Natural killer cell (primary cell): ENCODE data around the gene ANKRD44. TPM values are rescaled to one million over a fixed set of nuclear protein-coding genes. Genes with fewer than 3 reads are reported as not detected.

ENCODE experiments used
- ATAC-seq, 3 donors: fragments of 150-1000 bp in 2 of 3; fragments of 200-7000 bp in 1 of 3; cut with Tn5 transposase; 1 replicate in 1 of 3; 2 replicates in 2 of 3; pipeline ENCODE4 v1.10.0; 2021; ENCODE audit warnings: mild to moderate bottlenecking in 2 of 3, moderate library complexity in 2 of 3
- DNase-seq, 2 donors: peaks; one replicate each; pipeline versions ENCODE4 v3.0.0 to v3.0.0-alpha.2; 2013 to 2021; ENCODE audit warnings: mixed read lengths in 1 of 2
- H3K27ac ChIP-seq: one replicate; pipeline ENCODE4 v1.5.1; 2013; ENCODE audit warnings: mild to moderate bottlenecking, low read length
- H3K27me3 ChIP-seq: one replicate; pipeline ENCODE4 v1.6.1; 2013; ENCODE audit warnings: low read length; ENCODE audit not compliant: control insufficient read depth, insufficient read depth
- H3K36me3 ChIP-seq: one replicate; pipeline ENCODE4 v1.6.1; 2013; ENCODE audit warnings: low read length; ENCODE audit not compliant: control insufficient read depth, insufficient read depth
- H3K4me1 ChIP-seq: one replicate; pipeline ENCODE4 v1.6.1; 2013; ENCODE audit warnings: low read length; ENCODE audit not compliant: control insufficient read depth, insufficient read depth
- H3K4me3 ChIP-seq: one replicate; pipeline ENCODE4 v1.5.1; 2013; ENCODE audit warnings: low read length
- H3K9me3 ChIP-seq: one replicate; pipeline ENCODE4 v1.6.1; 2013; ENCODE audit warnings: low read length; ENCODE audit not compliant: control insufficient read depth, insufficient read depth
- H3K27ac Mint-ChIP-seq, 2 donors: one replicate each; pipeline ENCODE4 v1.8.0; 2022; ENCODE audit warnings: mild to moderate bottlenecking in 2 of 2, mixed read lengths in 2 of 2, moderate library complexity in 1 of 2
- H3K27me3 Mint-ChIP-seq, 2 donors: one replicate each; pipeline ENCODE4 v1.8.0; 2022; ENCODE audit warnings: low read depth in 2 of 2, mixed read lengths in 2 of 2
- H3K36me3 Mint-ChIP-seq: one replicate; pipeline ENCODE4 v1.8.0; 2022; ENCODE audit warnings: mixed read lengths
- H3K4me1 Mint-ChIP-seq, 2 donors: one replicate each; pipeline ENCODE4 v1.8.0; 2022; ENCODE audit warnings: mixed read lengths in 2 of 2
- H3K4me3 Mint-ChIP-seq: one replicate; pipeline ENCODE4 v1.8.0; 2022; ENCODE audit warnings: mild to moderate bottlenecking, moderate library complexity, mixed read lengths
- H3K9me3 Mint-ChIP-seq, 2 donors: one replicate each; pipeline ENCODE4 v1.8.0; 2022; ENCODE audit warnings: mixed read lengths in 2 of 2
- CTCF ChIP-seq: fragments of 200-600 bp; IDR thresholded peaks from one replicate; pipeline ENCODE4 v1.8.0; 2022; ENCODE audit warnings: antibody characterized with exemption
- WGBS: methylation state at CpG from one replicate; pipeline ENCODE4 v1.1.7; 2013; ENCODE audit warnings: missing lambda C conversion rate; ENCODE audit not compliant: insufficient coverage; 5-methylcytosine and 5-hydroxymethylcytosine counted together
- intact Hi-C: fragments of 100-400 bp; cut with micrococcal nuclease; formaldehyde crosslinking; loops from one replicate; pipeline ENCODE4 v1.14.2; 2022
- total RNA-seq, 4 donors: library from RNA; stranded (reverse); fragments of 120-200 nt in 1 of 4; gene quantifications; one replicate each; pipeline versions ENCODE4 v1.2.3 to v1.2.4, GENCODE V29; 2013 to 2022

The ANKRD44 gene
- total RNA-seq, 3 donors from 2014 or later (not counting 1 experiment from before 2014, with no cell fraction given) = 252 to 376 (median 311) TPM

- WGBS = 88% methylated on average over 2 of the region's 3 CpGs
These were observed 330.1 kb downstream of the ANKRD44 start for GRCh38 chr2:196980473-196980872.

DNA sequence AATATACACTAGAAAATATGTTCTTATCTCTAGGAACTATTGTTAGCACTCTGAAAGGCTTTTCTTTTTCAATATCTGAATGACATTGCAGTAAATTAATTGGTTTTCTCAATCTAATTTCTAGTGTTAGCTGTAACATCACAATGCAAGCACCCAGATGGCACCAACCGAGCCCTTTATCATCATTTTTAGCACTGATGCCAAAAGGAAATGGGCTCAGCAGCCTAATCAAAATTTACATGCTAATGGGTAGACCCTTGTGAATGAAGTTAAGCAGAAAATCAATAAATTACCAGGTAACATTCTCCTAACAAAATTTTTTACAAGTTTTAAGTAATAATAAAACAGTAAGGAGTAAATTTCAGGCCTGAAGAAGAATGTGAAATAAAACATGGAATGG is 330.6 kb downstream of the ANKRD44 start:
- no peaks in the 10 kb centered on the region for H3K4me1 ChIP-seq
- no peaks in the 10 kb centered on the region for H3K9me3 ChIP-seq
- peaks cover 5 to 13% of the 10 kb centered on the region in 2 donors for H3K4me1 Mint-ChIP-seq
- no peaks in the 10 kb centered on the region for H3K36me3 Mint-ChIP-seq
- no peaks in the 10 kb centered on the region for H3K9me3 Mint-ChIP-seq
- TF ChIP-seq CTCF = no peak
- H3K27me3 ChIP-seq = no peaks in the 10 kb centered on the region
- ATAC-seq (no peak), DNase-seq (no peak)
- no peak overlapping the region for H3K4me3 Mint-ChIP-seq
- intact Hi-C loops = no loop called here
- no peak overlapping the region for H3K27ac ChIP-seq
- no peak overlapping the region for H3K27ac Mint-ChIP-seq
- no peak overlapping the region for H3K4me3 ChIP-seq
- no peaks in the 10 kb centered on the region for H3K36me3 ChIP-seq
- no peaks in the 10 kb centered on the region for H3K27me3 Mint-ChIP-seq
- WGBS = 83% methylated on average over 1 of the region's 1 CpG

More at GRCh38 chr2:196980473-196980872, 330.1 kb downstream of the ANKRD44 start:
- Mint-ChIP-seq H3K9me3 (no peaks in the 10 kb centered on the region), H3K27me3 (no peaks in the 10 kb centered on the region), H3K36me3 (no peaks in the 10 kb centered on the region), H3K4me3 (no peak overlapping the region), H3K4me1 (peaks cover 8 to 15% of the 10 kb centered on the region in 2 donors), H3K27ac (peak overlapping the region; percentile 2 to 10)
- Histone ChIP-seq H3K27ac (no peak overlapping the region), H3K36me3 (peaks cover 4% of the 10 kb centered on the region), H3K4me1 (no peaks in the 10 kb centered on the region), H3K27me3 (no peaks in the 10 kb centered on the region), H3K4me3 (no peak overlapping the region), H3K9me3 (no peaks in the 10 kb centered on the region)
- intact Hi-C loops = no loop called here
- no peak for ATAC-seq
- TF ChIP-seq CTCF = no peak
- DNase-seq = no peak

DNA sequence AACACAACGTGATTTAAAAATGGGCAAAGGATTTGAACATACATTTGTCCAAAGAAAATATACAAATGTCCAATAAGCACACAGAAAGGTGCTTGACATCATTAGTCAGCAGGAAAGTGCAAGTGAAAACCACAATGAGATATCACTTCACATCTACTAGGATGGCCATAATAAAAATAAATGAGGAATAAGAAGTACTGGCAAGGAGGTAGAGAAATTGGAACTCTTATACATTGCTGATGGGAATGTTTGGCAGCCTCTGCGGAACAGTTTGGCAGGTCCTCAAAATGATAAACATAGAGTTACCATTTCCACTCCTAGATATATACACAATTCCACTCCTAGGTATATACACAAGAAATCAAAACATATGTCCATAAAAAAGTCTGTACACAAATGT is 333.1 kb downstream of the ANKRD44 start:
- no peaks in the 10 kb centered on the region for H3K36me3 Mint-ChIP-seq
- whole genome bisulfite sequencing = 100% methylated on average over 2 of the region's 2 CpGs
- no peak for ATAC-seq
- no peaks in the 10 kb centered on the region for H3K4me1 ChIP-seq
- H3K4me3 Mint-ChIP-seq = no peak overlapping the region
- no peaks in the 10 kb centered on the region for H3K27me3 Mint-ChIP-seq
- no peaks in the 10 kb centered on the region for H3K9me3 Mint-ChIP-seq
- intact Hi-C loops = no loop called here
- no peak for TF ChIP-seq CTCF
- no peak overlapping the region for H3K27ac Mint-ChIP-seq
- H3K36me3 ChIP-seq = no peaks in the 10 kb centered on the region
- H3K27me3 ChIP-seq = no peaks in the 10 kb centered on the region
- DNase-seq = no peak
- no peak overlapping the region for H3K4me3 ChIP-seq
- peaks cover 5 to 6% of the 10 kb centered on the region in 2 donors for H3K4me1 Mint-ChIP-seq
- H3K27ac ChIP-seq = no peak overlapping the region
- H3K9me3 ChIP-seq = no peaks in the 10 kb centered on the region

DNA sequence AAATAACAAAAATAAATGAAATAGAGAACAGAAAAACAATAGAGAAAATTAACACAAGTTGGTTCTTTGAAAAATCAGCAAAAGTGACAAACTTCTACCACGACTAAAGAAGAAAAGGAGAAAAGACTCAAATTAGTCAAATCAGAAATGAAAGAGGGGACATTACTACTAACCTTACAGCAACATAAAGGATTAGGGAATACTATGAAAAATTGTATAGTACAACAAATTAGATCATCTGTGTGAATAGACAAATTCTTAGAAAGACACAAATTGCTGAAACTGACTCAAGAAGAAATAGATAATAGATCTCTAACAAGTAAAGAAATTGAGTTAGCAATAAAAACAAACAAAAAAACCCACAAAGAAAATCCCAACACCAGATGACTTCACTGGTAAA is 335.6 kb downstream of the ANKRD44 start:
- no peak for ATAC-seq
- WGBS = no CpG with 5 or more reads among the region's 1 CpG
- Mint-ChIP-seq H3K4me1 (peaks cover 5 to 6% of the 10 kb centered on the region in 2 donors), H3K27ac (no peak overlapping the region), H3K9me3 (no peaks in the 10 kb centered on the region), H3K4me3 (no peak overlapping the region), H3K36me3 (no peaks in the 10 kb centered on the region), H3K27me3 (no peaks in the 10 kb centered on the region)
- Histone ChIP-seq H3K27ac (no peak overlapping the region), H3K4me3 (no peak overlapping the region), H3K4me1 (no peaks in the 10 kb centered on the region), H3K9me3 (no peaks in the 10 kb centered on the region), H3K36me3 (no peaks in the 10 kb centered on the region), H3K27me3 (no peaks in the 10 kb centered on the region)
- no peak for DNase-seq
- intact Hi-C loops = no loop called here
- no peak for TF ChIP-seq CTCF
